Activated CD8-positive, alpha-beta T cell treated with anti-CD3 and anti-CD28 coated beads, Interleukin-2, amount 10 ng/mL, durations not matched to agents 7 days and 5 days (primary cell): ENCODE measurements around the gene CHMP2A. TPM values are rescaled to one million over a fixed set of nuclear protein-coding genes. Genes with fewer than 3 reads are reported as not detected.
"Not testable (repeated sequence)": the region's sequence is repeated elsewhere in the genome, so short reads cannot be mapped to it uniquely, and the experiment has no call there.

Experiments
- ATAC-seq: fragments of 150-1000 bp; cut with Tn5 transposase; one replicate; pipeline ENCODE4 v1.10.0; 2021; ENCODE audit warnings: moderate library complexity
- CTCF ChIA-PET: fragments of 350-600 bp; sonication (Branson Sonifier 250); formaldehyde crosslinking; loops from one replicate; lab custom pipeline; 2021; ENCODE audit warnings: antibody characterized with exemption; lab: Charles Lee
- POLR2A ChIA-PET: fragments of 350-600 bp; sonication (Branson Sonifier 250); formaldehyde crosslinking; loops from one replicate; lab custom pipeline; 2021; ENCODE audit warnings: antibody characterized with exemption; lab: Charles Lee
- DNase-seq: peaks from one replicate; pipeline ENCODE4 v3.0.0-alpha.2; 2020
- H3K27ac Mint-ChIP-seq: one replicate; pipeline ENCODE4 v1.8.0; 2021; ENCODE audit warnings: mild to moderate bottlenecking, mixed read lengths
- H3K27me3 Mint-ChIP-seq: one replicate; pipeline ENCODE4 v1.8.0; 2021; ENCODE audit warnings: low read depth, mixed read lengths
- H3K36me3 Mint-ChIP-seq: one replicate; pipeline ENCODE4 v1.8.0; 2021; ENCODE audit warnings: low read depth, mixed read lengths
- H3K4me1 Mint-ChIP-seq: one replicate; pipeline ENCODE4 v1.8.0; 2021; ENCODE audit warnings: low read depth, mixed read lengths
- H3K4me3 Mint-ChIP-seq: one replicate; pipeline ENCODE4 v1.8.0; 2021; ENCODE audit warnings: mild to moderate bottlenecking, mixed read lengths
- H3K9me3 Mint-ChIP-seq: one replicate; pipeline ENCODE4 v1.8.0; 2022; ENCODE audit warnings: mixed read lengths; ENCODE audit not compliant: insufficient read depth
- microRNA-seq: library from miRNA; unstranded; fragments of <30 nt; microRNA quantifications from one replicate; pipeline ENCODE4 v1.2.0, GENCODE V29; 2022
- total RNA-seq, 2 experiments: library from RNA; stranded (reverse); gene quantifications; one replicate each; pipeline ENCODE4 v1.2.3, GENCODE V29; 2021

CHMP2A gene
- total RNA-seq, 2 experiments from 2014 or later, result 108 to 114 TPM

DNA sequence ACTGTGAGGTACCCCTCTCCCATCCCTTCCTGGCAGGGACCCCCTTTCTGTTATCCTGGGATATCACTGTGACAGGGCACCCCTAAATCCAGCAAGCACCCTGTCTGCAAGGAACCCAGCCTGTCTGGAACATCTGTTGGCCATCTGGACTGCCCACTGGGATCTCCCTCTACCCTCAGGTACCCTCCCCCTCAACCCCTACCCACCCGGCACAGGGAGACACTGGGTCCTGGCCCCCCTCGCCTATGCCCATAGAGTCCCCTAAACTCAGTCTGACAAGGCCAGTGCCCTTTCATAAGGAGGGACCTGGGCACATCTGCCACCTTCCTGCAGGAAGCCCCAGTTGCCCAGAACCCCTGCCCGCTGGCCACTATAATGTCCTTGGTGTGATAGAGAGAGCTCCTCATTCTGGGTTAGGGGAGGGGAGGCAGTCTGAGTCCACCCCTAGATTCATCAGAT, 40.3 kb downstream of the CHMP2A start:
- DNase-seq (no peak), ATAC-seq (no peak)
- Mint-ChIP-seq H3K4me3 (peak overlapping the region; percentile 78), H3K4me1 (peaks cover 47% of the 10 kb centered on the region), H3K27me3 (no peaks in the 10 kb centered on the region), H3K36me3 (peaks cover 27% of the 10 kb centered on the region), H3K27ac (peak overlapping the region; percentile 88), H3K9me3 (no peaks in the 10 kb centered on the region)
- ChIA-PET CTCF (interaction anchor here (0.6 to 2.1 kb wide), 28 partner anchors 11 to 332 kb away, joined by 3 to 46 read pairs (median 4); partner anchors contain the start of genes CHMP2A, TRIM28, ZNF446 and ZNF497), POLR2A (interaction anchor here (0.6 to 2.4 kb wide), 6 partner anchors 9 to 43 kb away, joined by 3 to 11 read pairs (median 4); partner anchors contain the start of gene CHMP2A)

GRCh38 chr19:58513694-58514563, 41.0 kb downstream of the CHMP2A start:
- Mint-ChIP-seq H3K27me3 (no peaks in the 10 kb centered on the region), H3K9me3 (no peaks in the 10 kb centered on the region), H3K4me3 (peak overlapping the region; percentile 78), H3K27ac (peak overlapping the region; percentile 88), H3K4me1 (peaks cover 45% of the 10 kb centered on the region), H3K36me3 (peaks cover 24% of the 10 kb centered on the region)
- POLR2A ChIA-PET, result interaction anchor here (0.6 to 2.4 kb wide), 7 partner anchors 9 to 53 kb away, joined by 3 to 11 read pairs (median 3); partner anchors contain the start of gene CHMP2A
- ATAC-seq, result peak; percentile 96
- CTCF ChIA-PET, result interaction anchor here (0.6 to 2.1 kb wide), 28 partner anchors 11 to 332 kb away, joined by 3 to 46 read pairs (median 4); partner anchors contain the start of genes CHMP2A, TRIM28, ZNF446 and ZNF497
- peak; percentile 97 for DNase-seq

- Mint-ChIP-seq H3K36me3 (peaks cover 21% of the 10 kb centered on the region), H3K9me3 (no peaks in the 10 kb centered on the region), H3K27ac (peak overlapping the region; percentile 88), H3K4me3 (peak overlapping the region; percentile 78), H3K4me1 (peaks cover 39% of the 10 kb centered on the region), H3K27me3 (no peaks in the 10 kb centered on the region)
- CTCF ChIA-PET, result interaction anchor here (1.0 to 2.1 kb wide), 17 partner anchors 10 to 331 kb away, joined by 3 to 46 read pairs (median 5); partner anchors contain the start of genes CHMP2A, TRIM28 and ZNF446
- DNase-seq (no peak), ATAC-seq (no peak)
- POLR2A ChIA-PET, result interaction anchor here (0.6 to 2.4 kb wide), 6 partner anchors 8 to 54 kb away, joined by 3 to 11 read pairs (median 4); partner anchors contain the start of gene CHMP2A
Measured at GRCh38 chr19:58513213-58513693, 41.7 kb downstream of the CHMP2A start.

DNA sequence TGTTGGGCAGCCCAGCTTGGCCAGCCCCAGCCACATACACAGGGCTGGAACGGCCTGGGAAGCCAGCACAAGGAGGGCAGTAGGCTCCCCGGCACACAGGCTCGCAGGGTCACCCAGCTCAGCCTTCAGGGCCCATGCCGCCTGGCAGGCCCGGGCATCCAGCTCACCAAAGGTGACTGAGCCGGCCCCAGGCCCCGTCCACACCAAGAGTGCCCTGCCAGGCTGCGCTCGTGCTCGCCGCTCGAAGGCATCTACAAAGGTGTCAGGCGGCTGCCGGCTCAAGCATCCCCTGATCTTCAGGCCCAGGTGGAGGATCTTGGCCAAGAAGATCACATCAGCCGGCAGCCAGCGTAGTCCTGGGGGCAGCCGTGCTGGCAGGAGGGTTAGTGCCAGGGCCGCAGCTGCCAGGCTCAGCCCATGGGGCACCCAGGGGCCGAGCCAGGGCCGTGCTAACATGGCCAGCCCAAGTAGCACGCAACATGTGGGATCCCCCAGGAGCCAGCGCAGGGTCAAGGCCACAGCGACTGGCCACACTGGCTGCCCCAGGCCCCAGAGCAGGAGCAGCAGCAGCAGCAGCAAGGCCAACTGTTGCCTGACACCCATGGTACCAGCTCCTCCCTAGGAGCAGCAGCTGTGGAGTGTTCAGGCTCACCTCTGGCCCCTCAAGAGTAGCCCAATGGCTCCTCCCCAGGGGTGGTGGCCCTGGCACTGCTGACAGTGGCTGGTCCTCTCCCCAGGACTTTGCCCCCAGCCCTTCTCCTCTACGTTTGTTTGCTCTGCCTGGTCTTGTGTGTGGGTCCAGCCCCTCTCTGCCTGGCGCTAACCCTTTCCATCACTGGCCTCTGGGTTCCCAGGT, 43.3 kb downstream of the CHMP2A start, which contains the start of gene SLC27A5:
TSS of gene SLC27A5 (minus strand) at position 640 of the 856 bp plus-strand sequence. CDS start at position 603, 37 bp downstream.
- H3K27me3 Mint-ChIP-seq, result no peaks in the 10 kb centered on the region
- ATAC-seq (no peak), DNase-seq (no peak)
- H3K36me3 Mint-ChIP-seq, result peaks cover 22% of the 10 kb centered on the region
- H3K4me3 Mint-ChIP-seq, result no peak within 1 kb of the TSS
- peak within 1 kb of the TSS; percentile 48 for H3K27ac Mint-ChIP-seq
- peaks cover 30% of the 10 kb centered on the region for H3K4me1 Mint-ChIP-seq
- ChIA-PET CTCF (interaction anchor here (1.2 to 1.7 kb wide), 2 partner anchors 8 to 12 kb away, joined by 3 to 4 read pairs; partner anchors contain the start of gene ZBTB45), POLR2A (interaction anchor here (0.6 to 1.6 kb wide), 2 partner anchors 34 to 35 kb away, joined by 3 to 4 read pairs; no protein-coding TSS in a partner anchor)
- H3K9me3 Mint-ChIP-seq, result peaks cover 9% of the 10 kb centered on the region

- peak overlapping the region; percentile 20 for H3K27ac Mint-ChIP-seq
- DNase-seq, result no peak
- H3K4me3 Mint-ChIP-seq, result no peak overlapping the region
- POLR2A ChIA-PET, result interaction anchor here (1.6 kb wide), 1 partner anchor 35 kb away, joined by 4 read pairs; no protein-coding TSS in a partner anchor
- ATAC-seq, result no peak
- H3K9me3 Mint-ChIP-seq, result peaks cover 13% of the 10 kb centered on the region
- H3K4me1 Mint-ChIP-seq, result peaks cover 20% of the 10 kb centered on the region
- H3K36me3 Mint-ChIP-seq, result peaks cover 12% of the 10 kb centered on the region
- CTCF ChIA-PET, result interaction anchor here (1.2 to 1.7 kb wide), 2 partner anchors 8 to 10 kb away, joined by 3 read pairs; partner anchors contain the start of gene ZBTB45
- H3K27me3 Mint-ChIP-seq, result no peaks in the 10 kb centered on the region
Measured at GRCh38 chr19:58510084-58510862, 44.6 kb downstream of the CHMP2A start.

GRCh38 chr19:58509731-58510083, 45.2 kb downstream of the CHMP2A start:
- H3K36me3 Mint-ChIP-seq, result peaks cover 9% of the 10 kb centered on the region
- H3K27me3 Mint-ChIP-seq, result no peaks in the 10 kb centered on the region
- no peak overlapping the region for H3K4me3 Mint-ChIP-seq
- H3K4me1 Mint-ChIP-seq, result peaks cover 17% of the 10 kb centered on the region
- ATAC-seq (no peak), DNase-seq (no peak)
- H3K9me3 Mint-ChIP-seq, result peaks cover 13% of the 10 kb centered on the region
- ChIA-PET POLR2A (no interaction called here), CTCF (interaction anchor here (1.7 kb wide), 1 partner anchor 9 kb away, joined by 3 read pairs; no protein-coding TSS in a partner anchor)
- H3K27ac Mint-ChIP-seq, result no peak overlapping the region

GRCh38 chr19:58507602-58508223, 47.2 kb downstream of the CHMP2A start:
- not testable (repeated sequence) for H3K27me3 Mint-ChIP-seq, H3K27ac Mint-ChIP-seq, H3K4me3 Mint-ChIP-seq, H3K36me3 Mint-ChIP-seq, H3K4me1 Mint-ChIP-seq, ATAC-seq, DNase-seq
- H3K9me3 Mint-ChIP-seq, result peaks cover 13% of the 10 kb centered on the region
- ChIA-PET CTCF (interaction anchor here (0.9 kb wide), 1 partner anchor 12 kb away, joined by 3 read pairs; the partner anchor contains the start of gene ZBTB45), POLR2A (interaction anchor here (0.6 kb wide), 1 partner anchor 689 kb away, joined by 3 read pairs; no protein-coding TSS in a partner anchor)

Small RNA genes lying within 50 kb of the gene (microRNA-seq; reads per million reads assigned to microRNA genes)
- gene MIR6807, result 2.9 reads per million

Other genes starting within 250 kb of the CHMP2A start
- 10 to 100 TPM; 60.7 to 61.9 TPM for gene ERVK3-1, start 249.7 kb downstream of the CHMP2A start, total RNA-seq
- 1 to 10 TPM; 4.8 to 5.2 TPM for gene ZSCAN22, start 228.1 kb downstream of the CHMP2A start, total RNA-seq
- 10 to 100 TPM; 14.9 to 17.5 TPM for gene A1BG, start 201.6 kb downstream of the CHMP2A start, total RNA-seq
- 1 to 10 TPM; 1.5 to 1.7 TPM for gene ZNF497, start 192.4 kb downstream of the CHMP2A start, total RNA-seq
- 1 to 10 TPM; 1.3 to 1.5 TPM for gene ZNF837, start 174.1 kb downstream of the CHMP2A start, total RNA-seq
- gene RPS5, start 167.8 kb downstream of the CHMP2A start, total RNA-seq, result 1,000 to 10,000 TPM; 1,111 to 1,173 TPM
- under 1 TPM; 0.84 to 0.99 TPM for gene RNF225, start 159.4 kb downstream of the CHMP2A start, total RNA-seq
- 10 to 100 TPM in 1 of 2 experiments, 1 to 10 TPM in 1; 9.4 to 11.5 TPM for gene ZNF584, start 146.5 kb downstream of the CHMP2A start, total RNA-seq
- gene ZNF132, start 115.0 kb downstream of the CHMP2A start, total RNA-seq, result 1 to 10 TPM; 5.1 to 6.0 TPM
- gene ZNF324B, start 103.5 kb downstream of the CHMP2A start, total RNA-seq, result 10 to 100 TPM; 10.6 to 12.5 TPM
- 10 to 100 TPM; 13.8 to 15.8 TPM for gene ZNF324, start 88.0 kb downstream of the CHMP2A start, total RNA-seq
- gene ZNF446, start 78.8 kb downstream of the CHMP2A start, total RNA-seq, result 1 to 10 TPM; 6.9 to 7.8 TPM
- gene SLC27A5, start 43.1 kb downstream of the CHMP2A start, total RNA-seq, result 10 to 100 TPM; 12.2 to 14.4 TPM
- 10 to 100 TPM; 13.9 to 16.7 TPM for gene ZBTB45, start 35.3 kb downstream of the CHMP2A start, total RNA-seq
- 100 to 1,000 TPM; 476 to 528 TPM for gene TRIM28, start 11.0 kb downstream of the CHMP2A start, total RNA-seq
- 10 to 100 TPM; 80.7 to 94.1 TPM for gene UBE2M, start 3.5 kb upstream of the CHMP2A start, total RNA-seq
- 10 to 100 TPM; 20.0 to 20.6 TPM for gene MZF1, start 18.2 kb upstream of the CHMP2A start, total RNA-seq